GM18526 (cell line): Measurements from ENCODE around the gene AMIGO1.

Experiments
- POLR2A ChIP-seq: IDR thresholded peaks from 3 replicates; pipeline ENCODE4 v1.6.1; 2011; ENCODE audit not compliant: insufficient read length; ENCODE audit errors: extremely low read depth

The AMIGO1 gene

DNA sequence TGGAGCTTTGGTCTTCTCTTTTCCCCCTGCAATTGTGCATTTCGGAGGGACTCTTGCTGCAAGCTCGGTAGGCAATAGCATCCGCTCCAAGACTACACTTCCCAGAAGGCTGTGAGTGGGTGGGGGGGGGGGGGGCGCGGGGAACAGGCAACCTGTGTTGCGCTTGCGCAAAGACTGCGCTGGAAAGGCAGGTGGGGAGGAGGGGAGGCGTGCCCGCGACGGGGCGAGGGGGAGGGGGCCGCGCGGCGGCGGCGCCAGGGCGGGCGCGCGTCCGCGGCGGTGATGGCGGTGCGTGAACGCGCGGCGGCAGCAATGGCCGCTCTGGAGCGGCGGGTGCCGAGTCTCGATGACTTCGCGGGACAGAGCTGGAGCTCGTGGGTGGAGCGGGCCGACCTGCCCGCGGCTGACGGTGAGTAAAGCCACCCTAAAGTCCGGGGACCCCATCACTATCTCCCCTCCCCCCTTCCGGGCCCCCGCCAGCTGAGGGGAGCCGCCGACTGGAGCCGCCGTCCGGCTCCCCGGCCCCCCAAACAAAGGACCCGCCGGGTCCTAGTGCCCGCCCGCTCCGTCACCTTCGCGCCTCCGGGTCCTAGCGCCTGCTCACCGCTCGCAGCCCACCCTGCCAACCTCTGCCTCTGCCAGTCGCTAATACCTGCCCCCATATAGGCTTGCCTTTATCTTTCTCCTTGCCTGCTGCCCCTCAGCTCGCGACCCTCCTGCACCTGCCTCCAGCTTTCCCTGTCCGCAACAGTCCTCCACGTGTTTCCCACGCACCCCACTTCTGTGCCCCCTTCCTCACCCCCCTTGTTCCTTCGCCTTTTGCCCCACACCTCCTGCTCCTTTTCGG lies 25.6 kb downstream of the AMIGO1 start, which contains the start of gene ATXN7L2:
ATXN7L2 (plus strand) TSS at position 234 of the 847 bp plus-strand sequence; CDS start at position 283, 49 bp downstream.
- peak; percentile 77 for TF ChIP-seq POLR2A

DNA sequence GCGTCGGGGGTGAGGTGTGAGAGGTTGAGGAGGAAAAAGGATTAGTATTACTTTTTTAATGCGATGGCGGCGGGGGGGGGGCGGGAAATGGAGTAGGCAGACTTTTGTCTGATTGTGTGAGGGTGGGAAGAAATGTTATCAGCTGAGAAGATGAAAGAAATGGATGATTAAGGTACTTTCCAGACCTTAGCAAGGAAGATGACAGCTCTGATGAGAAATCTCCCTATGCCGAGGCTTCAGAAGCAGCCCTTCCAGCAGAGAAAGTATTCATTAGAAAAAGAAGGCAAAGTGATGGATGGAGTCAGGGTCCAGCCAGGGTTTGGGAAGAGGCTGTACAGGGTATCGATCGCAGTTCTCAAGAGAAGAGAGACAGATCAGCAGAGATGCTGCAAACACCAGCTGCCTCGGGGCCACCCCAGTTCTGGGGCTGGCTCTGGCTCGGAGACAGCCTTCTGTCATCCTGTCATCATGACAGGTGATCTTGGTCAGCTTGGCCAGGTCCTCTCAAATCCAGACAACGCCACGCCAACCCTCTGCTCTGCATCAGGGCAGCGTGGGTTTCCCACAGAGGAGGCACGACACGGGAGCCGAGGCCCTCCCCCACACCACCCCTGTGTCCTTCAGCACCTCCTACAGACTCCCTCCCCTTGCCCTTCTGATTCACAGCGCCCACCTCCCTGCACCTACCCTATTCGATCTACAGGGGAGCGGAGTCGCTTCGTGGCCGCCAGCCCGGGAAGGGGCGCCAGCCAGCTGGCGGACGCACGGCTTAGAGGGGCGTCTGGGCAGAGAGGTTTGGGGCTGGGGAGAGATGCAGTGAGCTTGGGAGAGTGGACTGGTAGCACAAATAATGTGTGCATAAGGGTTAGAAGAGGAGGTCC lies 26.5 kb downstream of the AMIGO1 start:
- no peak for TF ChIP-seq POLR2A

DNA sequence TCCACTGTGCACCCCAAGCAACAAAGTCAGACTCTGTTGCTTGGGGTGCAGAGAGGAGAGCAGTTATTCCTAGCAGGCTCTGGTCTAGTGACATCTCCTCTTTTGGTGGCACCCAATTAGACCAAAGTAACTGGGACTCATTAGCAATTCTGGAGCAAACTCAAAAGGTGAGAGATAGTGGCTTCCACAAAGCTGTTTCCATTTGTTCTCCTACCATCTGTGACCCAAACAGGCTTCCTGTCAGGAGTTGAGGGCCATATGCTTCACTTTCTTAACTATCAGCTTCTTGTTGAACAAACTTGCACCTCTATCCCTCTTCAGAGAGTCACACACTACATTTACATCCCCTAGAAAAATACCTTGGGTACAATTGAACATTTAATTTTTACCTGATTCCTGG lies 27.3 kb downstream of the AMIGO1 start:
- TF ChIP-seq POLR2A = no peak

DNA sequence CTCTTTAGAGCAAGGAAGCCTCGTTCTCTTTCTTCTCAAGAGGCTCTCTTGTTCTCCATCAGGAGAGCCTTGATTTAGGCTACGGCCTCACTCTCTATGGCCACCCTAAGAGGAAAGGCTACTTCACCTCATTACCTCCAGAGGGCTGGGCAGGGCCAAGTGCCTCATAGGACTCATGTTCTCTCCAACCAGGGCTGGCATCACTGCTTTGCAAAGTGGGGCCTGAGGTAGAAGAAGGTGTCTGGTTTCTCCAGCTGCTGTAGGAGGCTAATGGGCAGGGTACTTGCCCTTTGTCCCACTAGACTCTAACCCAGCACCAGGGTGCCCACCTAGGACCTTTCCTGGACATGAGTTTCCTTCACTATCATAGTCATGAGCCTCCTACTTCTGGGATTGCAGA lies 27.9 kb downstream of the AMIGO1 start:
- TF ChIP-seq POLR2A = no peak

DNA sequence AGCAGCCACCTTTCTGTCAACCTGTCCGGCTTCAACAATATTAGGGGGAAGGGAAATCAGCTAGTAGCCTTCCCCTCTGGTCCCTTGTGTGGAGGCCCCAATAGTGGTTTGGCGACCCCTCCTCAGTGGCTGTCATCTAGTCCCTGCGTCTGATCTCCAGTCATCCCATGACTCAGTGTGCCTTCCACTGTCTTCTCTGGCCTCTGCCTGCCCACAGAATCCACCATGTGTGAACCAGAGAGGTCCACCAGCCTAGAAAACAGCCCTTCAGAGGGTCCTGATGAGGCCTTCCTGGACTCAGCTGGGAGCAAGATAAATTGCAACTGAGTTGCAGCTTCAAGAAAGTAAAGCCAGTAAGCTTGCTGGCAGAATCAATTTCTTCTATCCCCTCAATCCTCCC lies 29.6 kb downstream of the AMIGO1 start:
- TF ChIP-seq POLR2A = no peak

DNA sequence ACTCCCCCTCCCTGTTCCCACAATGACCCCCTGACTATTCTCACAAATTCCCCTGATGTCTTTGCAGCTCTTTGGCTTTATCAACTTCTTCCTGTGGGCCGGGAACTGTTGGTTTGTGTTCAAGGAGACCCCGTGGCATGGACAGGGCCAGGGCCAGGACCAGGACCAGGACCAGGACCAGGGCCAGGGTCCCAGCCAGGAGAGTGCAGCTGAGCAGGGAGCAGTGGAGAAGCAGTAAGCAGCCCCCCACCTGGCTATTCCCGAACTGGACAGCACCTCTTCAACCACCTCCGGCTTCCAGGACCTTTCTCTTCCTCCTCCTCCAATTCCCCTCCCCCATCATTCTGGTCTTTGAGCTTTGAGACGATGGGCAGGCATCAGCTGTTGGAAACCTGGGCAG lies 30.2 kb downstream of the AMIGO1 start:
- TF ChIP-seq POLR2A = no peak

DNA sequence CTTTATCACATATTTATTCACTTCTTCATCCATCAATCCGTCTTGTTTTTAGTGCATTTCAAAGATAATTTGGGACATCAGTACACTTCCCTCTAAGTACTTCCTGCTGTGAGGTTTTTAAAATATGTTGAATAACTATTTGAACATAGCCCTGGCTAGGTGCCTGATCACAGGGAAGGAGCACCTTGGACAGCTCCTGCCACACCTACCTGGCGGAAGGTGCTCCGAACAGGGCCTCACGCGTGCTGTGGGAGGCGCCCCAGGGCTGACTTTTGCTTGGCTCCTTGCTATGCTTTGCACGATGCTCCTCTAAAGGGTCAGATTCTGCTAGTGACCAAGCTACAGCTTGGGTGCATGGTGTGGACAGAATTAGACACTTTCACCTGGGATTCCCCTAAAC lies 30.7 kb downstream of the AMIGO1 start:
- TF ChIP-seq POLR2A = no peak

DNA sequence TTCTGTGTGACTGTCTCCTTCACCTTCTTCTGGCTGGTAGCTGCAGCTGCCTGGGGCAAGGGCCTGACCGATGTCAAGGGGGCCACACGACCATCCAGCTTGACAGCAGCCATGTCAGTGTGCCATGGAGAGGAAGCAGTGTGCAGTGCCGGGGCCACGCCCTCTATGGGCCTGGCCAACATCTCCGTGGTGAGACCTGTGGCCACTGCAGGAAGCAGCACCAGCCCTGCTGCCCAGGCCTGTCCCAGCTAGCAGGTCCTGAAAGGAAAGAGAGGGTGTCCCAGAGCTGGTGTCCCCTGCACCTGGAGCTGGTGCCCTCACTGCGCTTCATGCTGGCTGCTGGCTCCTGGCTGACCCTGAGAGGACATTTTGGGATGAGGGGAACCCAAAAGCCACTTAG lies 31.7 kb downstream of the AMIGO1 start:
- TF ChIP-seq POLR2A = no peak

DNA sequence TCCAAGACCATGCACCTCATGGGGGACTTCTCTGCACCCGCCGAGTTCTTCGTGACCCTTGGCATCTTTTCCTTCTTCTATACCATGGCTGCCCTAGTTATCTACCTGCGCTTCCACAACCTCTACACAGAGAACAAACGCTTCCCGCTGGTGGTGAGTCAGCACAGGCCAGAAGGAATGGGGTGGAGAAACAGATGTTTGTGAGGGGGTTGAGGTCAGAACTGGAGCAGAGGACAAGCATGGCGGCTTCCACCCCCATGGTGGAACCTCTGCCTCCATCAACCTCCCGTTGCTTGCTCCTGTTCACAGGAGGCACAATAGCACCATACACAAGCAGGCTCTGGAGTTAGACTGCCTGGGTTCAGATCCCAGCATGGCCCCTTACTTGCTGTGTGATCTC lies 32.7 kb downstream of the AMIGO1 start:
- TF ChIP-seq POLR2A = no peak

DNA sequence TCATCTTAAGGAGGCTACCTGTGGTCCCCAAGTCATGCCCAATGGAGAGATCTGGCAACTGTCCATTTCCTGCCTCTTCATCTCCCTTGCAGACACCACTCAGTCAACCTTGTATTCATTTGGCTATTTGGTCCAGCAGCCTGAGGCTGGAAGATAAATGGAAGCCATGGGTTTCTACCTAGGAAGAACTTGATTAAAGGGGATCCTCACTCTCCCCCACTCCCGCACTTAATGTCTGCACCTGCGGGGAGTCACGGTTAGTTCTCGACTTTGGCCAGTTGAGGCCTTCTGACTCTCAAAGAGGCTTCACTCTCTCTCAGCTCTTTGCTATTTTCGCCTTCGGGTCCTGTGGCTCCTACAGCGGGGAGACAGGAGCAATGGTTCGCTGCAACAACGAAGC lies 34.3 kb downstream of the AMIGO1 start:
- no peak for TF ChIP-seq POLR2A

DNA sequence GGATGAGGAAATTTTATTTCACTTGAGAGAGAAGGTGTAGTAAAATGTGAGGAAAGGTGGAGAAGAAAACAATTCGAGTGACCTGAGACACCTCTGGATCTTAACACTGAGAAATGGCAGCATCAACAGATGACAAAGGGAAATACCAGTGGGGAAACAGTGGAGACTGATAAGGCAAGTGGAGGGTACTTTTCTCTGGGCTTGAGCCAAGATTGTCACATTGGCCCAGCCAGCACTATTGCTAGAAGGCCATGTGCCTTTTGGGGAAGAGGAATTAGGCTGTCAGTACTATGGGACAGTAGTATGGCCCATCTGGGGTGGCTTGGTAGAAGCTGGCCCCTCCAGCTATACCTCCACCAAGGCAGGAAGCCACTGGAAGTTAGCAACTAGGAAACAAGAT lies 34.8 kb downstream of the AMIGO1 start:
- TF ChIP-seq POLR2A = no peak

DNA sequence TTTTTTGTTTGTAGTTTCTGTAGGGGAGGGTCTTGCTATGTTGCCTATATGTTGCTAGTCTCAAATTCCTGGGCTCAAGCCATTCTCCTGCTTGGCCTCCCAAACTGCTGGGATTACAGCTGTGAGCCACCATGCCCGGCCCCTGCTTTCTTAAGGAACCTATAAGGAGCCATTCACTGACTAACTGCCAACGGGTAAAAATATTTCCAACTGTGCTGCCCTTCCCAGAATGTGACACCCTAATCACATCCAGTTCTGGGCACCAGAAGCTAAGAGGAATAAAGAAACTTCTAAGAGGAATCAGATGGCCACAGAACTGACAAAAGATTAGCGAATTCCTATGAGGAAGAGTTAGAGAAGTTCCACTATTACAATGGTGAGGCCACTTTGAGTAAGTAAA lies 36.7 kb downstream of the AMIGO1 start:
- no peak for TF ChIP-seq POLR2A

DNA sequence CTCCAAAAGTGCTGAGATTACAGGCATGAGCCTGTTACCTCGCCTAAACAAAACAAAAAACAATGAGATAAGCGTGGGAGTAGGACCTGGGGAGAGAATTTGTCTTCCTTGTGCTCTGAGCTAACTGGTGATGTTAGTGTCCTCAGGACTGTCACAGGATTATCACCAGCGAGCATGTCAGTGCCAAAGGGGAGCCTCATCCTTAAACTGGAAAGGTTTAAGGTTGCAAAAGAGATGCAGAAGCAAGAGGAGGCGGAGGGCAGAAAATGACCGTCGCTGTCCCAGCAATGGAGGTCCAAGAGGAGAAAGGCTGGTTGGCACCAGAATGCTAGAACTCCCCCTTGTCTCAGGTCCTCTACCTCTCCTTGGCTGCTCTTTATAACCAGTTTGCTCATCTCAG lies 39.3 kb downstream of the AMIGO1 start:
- no peak for TF ChIP-seq POLR2A

DNA sequence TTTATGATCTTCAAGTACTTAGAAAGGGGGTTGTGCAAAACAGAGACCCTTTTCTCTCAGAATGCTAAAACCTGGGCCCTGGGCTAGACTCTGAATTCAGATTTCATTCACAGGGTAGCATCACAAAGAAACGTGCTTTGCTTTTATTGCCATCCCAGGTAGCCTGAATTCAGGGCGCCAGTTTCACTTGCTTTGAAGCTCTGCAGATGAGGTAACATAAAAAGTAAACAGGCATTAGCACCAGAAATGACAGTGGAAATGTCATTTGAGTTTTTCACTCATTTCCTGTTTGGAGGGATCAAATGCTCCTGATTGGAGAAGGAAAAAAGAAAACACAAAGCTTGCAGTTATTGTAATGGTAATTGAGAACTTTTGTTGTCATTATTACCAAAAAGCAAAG lies 40.6 kb downstream of the AMIGO1 start:
- TF ChIP-seq POLR2A = no peak

DNA sequence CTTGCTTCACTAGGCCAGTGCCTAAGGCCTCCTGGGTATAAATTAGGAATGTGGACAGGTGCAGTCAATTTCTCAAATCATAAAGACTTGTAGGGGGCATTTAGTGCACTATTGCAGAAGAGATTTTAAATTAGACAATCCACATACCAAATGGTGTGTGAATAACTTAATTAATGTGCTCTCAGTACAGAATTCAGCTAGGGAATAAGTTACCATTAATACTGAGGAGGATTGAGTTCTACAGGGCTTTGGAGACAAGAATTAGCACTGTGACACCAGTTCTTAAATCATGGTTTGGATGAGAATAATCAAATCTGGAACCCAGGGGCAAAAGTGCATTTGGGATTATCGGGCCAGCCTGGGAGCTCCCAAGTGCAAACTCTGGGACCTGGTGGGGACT lies 41.5 kb downstream of the AMIGO1 start:
- no peak for TF ChIP-seq POLR2A

DNA sequence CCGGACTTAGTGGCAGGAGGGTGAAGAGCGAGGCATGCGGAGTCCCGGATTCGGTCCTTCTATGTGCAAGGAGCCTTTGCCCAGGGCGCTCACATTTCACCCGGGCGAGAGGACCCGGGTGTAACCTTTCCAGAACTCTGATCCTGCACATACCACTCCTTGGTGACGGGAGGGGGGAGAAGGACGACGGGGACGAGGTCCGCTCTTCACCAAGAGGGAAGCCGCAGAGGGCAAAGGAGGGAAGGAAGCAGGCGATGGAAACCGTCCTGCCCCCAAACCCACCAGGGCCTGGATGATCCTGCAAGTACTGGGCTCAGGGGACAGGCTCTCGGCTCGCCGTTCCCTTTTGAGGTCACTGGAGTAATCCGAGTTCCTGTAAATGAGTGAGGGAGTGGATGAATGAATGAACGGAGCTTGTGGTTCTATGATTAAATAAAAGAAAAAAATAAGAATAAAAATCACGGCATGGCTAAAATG lies 42.2 kb downstream of the AMIGO1 start:
- TF ChIP-seq POLR2A = no peak
